NCI-H2081 (cell line): ENCODE results near the gene VPS8.

Experiments used
- DNase-seq, 2 experiments: peaks; one replicate each; lab custom pipeline; 2025; lab: John Stamatoyannopoulos, UW

VPS8 gene

DNA sequence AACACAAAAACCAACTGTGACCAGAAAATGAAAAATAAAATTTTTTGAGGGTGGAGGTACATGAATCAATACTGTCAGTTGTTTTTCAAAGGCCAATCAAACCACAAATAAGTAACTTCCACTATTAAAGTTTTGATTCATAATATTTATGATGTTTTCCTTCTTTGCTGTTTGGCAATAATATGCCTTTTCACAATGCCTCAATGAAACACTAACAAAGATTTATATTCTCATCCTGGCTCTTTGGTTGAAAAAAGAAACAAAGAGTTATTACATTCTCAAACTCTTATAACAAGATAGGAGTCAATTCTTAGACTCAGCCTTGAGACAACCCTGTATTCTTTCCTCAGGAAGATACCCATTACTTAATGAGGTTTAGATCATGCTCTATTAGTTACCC is 277.8 kb downstream of the VPS8 start:
- DNase-seq = no peak

DNA sequence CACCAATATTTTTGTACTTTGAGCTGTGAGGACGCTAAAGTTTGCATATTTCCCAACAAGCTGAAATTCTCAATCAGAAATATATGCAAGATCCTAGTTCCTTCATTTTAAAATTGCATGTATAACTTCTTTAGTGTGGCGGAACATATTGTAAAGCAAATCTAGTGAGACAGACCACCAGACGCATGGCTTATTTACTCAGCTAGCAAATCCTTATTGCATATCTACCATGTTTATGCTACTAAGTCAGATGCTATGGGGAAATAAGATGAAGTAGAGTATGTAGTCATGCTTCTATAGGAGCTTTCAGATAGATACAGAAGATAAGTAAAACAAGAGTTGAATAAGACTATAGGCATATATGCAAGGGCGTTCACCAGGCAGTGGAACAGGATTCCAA is 278.8 kb downstream of the VPS8 start:
- no peak for DNase-seq

- no peak for DNase-seq
Observed at GRCh38 chr3:185093116-185093515, 281.1 kb downstream of the VPS8 start.

DNA sequence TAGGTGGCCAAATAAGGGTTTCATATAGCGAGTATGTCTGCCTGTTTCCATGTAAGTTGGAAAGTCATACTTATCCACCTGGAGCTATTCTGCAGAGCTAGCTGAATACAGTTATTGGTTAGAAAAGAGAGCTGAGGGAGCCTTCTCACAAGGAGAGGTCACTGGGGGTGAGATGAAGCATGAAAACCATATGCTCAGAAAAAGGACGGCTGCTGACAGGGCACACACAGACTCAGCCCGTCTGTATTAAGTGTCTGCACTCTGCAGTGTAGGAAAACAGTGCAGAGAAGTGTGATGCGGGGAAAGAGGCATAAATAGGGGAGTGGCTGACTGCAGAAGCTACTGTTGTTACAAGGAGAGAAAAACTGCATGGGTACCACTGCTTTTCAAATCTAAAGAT is 282.7 kb downstream of the VPS8 start:
- no peak for DNase-seq
